HG02623 (cell line): ENCODE measurements around the gene ATG2A.

Experiments used
- ATAC-seq: cut with Tn5 transposase; IDR thresholded peaks from one replicate; pipeline ENCODE4 v1.9.1; 2021; ENCODE audit warnings: moderate library complexity; ENCODE audit not compliant: unreplicated experiment

Gene ATG2A

DNA sequence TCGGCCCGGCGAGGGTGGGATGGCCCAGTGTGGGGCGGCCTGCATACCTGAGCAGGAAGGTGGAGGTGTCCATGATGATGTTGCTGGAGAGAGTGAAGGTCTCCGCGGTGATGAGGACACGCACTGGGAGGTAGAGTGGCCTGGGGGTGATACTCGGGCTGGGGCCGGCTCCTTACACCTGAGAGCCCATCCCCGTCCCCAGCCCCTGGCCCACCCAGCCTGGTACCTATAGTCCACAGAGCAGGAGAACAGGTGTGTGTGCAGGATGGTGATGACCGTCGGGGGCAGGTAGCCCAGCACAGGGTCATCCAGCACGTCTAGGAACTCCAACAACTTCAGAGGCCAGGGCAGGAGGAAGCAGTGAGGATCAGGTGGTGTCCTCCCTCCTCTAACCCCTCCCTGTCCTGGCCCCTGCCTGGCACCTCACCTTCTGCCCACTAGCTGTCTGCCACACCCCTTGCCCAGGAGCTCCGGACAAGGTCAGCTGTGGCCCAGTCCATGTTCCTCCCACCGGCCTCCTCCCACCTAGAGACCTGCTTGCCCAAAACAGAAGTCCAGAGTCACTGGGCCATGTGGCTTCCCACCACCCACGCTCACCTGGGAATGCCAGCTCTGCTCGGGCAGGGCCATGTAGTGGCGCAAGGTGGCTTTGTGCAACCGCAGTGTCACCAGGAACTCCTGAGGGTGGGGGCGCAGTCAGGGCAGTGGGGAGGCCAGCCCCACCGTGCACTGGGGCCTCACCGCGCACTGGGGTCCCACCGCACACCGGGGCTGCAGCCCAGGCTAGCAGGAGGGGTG, 11.3 kb downstream of the ATG2A start:
- no peak for ATAC-seq

DNA sequence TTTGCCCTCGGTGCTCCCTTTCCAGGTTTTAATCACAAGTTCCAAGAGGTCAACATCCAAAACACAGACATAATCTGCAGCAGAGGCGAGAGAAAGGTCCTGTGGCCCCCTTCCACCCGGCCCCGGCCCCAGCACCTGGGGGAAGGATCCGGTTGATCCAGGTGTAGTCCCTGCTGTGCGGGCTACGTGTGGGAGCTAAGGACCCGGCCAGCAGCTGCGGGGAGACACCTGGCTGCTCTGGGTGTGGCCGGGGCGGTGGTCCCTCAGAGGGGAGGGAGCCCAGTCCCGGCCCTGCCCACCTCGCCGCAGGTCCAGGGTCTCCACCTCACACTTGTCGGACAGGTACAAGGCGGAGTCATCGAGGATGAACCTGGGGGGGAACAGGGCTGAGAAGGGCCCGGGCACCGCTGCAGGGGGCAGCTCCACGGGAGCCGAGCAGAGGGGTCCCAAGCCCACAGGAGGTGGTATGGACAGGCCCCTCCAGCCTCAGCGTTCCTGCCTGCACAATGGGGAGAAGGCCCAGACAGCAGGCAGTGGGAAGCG, 13.6 kb downstream of the ATG2A start:
- no peak for ATAC-seq

DNA sequence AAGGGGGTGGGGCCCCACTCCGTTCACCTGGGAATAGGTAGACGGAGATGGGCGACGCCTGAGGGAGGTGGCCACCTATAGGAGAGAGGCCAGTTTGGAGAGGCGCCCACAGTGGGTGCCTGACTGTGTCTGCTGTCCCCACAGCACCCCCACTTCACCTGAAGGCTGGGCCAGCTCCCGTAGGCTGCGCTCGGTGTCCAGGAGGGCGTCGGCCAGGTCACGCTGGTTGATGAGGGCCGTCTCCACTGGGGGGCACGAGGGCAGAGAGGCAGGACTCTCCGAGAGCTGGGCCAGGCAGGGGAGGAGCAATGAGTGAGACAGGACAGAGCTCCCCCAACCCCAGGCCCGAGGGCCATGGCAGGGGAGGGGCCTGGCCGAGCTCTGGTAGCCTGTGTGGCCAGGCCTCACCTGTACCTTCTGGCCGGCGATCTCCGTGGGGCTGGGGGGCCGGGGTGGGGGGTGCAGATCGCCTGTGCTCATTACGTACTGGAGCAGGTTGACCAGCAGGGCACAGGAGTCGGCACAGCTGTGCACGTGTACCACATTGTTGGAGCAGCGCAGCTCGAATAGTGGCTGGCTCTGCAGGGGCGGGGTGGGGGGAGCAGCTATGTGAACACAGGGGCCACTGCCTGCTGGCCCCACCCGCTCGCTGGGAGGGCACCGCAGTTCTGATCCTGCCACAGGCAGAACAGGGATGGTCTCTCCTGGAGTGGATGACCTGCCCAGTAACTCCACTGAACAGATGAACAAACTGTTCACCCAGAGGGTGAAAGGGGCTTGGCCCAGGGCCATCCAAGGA, 14.7 kb downstream of the ATG2A start:
- no peak for ATAC-seq

DNA sequence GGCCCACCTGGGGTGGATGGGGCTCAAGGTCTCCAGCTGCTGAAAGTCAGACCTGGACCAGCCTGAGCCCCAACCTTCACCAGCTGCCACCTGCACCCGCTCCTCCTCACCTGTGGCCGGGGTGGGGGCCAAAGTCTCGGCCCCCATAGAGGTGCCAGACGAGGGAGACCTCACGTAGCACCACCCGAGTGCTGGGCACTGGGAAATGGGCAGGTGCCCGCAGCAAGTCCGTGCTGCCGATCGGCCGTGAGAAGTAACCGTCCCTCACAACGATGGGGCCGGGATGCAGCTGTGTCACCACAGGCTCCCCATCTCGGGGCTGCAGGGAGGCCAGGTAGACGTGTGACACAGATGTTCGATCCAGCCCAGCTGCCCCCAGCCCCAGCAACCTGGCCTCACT, 16.2 kb downstream of the ATG2A start:
- no peak for ATAC-seq

DNA sequence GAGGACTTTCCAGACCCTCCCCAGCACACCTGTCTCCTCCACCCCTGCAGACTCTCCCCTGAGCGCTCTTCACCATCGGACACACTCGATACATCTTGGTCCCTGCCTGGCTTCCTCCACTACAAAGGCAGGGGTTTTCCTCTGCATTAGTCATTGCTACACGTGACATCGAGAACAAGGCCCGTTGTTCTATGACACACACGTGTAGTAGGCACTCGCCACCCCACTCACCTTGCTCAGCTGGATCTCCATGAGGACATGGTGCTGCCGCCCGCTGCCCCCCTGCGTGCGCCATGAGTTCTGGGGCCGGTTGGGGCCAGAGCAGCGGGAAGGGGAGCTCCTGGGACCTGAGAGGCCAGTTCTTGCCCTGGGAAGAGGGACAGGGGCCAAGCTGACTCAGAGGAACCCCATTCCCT, 16.7 kb downstream of the ATG2A start:
- ATAC-seq, result no peak

DNA sequence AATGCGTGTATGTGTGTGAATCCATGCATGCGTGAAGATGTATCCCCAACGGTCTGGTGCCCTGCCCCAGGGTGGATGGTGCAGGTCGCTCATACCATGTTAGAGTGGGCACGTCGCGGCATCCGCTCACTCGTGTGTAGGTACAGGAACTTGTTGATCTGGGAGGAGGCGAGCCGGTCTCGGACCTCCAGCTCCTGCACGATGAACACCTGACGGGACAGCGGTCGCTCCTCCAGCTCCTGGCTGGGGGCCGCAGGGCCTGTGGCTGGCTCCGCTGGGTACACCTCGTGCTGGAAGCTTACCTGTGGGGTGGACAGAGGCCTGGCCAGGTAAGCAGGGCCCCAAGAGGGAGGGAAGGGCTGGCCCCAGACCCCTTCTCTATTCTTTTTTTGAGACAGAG, 18.5 kb downstream of the ATG2A start:
- ATAC-seq, result no peak

DNA sequence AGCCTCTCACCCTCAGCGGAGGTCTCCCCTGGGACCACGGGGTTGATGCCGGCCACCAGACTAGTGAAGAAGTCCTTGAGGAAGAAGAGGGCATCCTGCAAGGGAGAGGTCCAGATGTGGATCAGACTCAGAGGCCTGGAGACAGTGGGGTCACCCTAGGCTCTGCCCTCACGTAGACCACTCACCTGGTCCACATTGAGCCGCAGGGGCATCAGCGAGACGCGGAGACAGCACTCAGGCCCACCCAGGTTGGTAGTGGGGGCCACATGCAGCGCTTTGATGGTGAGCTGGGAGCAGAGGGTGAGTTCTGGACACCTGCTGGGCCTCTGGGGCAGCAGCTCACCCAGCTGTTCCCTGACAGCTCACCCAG, 18.9 kb downstream of the ATG2A start:
- no peak for ATAC-seq

DNA sequence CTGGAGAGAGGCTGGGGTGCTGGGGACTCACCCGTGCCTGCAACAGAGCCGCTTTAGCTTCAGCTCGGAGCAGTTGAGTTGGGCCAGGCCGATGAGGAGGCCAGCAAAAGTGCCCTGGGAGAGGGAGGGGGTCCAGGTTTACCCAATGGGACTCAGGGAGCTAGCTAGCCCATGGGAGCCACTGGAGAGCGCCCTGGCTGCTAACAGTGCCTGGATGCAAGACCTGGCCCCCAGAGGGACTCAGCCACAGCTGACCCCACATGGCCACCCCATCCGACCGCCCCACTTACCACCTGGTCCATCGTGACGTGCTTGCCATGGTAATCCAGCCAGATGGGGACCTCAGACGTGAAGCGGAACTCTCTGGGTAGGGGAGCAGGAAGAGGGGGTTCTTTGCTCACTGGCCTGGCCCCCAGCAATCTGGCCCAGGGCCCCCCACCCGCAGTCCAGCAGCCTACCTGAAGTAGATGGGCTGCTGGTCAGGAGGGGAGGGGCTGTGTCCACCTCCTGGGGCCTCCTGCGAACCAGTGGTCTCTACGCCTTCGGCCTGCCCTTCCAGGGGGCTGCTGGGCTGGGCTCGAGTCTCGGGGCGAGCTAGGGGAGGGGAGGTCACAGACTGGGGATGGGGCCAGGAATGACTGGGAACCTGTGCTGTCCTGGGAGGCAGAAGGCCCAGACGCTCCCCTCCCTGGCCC, 19.5 kb downstream of the ATG2A start:
- ATAC-seq, result no peak

DNA sequence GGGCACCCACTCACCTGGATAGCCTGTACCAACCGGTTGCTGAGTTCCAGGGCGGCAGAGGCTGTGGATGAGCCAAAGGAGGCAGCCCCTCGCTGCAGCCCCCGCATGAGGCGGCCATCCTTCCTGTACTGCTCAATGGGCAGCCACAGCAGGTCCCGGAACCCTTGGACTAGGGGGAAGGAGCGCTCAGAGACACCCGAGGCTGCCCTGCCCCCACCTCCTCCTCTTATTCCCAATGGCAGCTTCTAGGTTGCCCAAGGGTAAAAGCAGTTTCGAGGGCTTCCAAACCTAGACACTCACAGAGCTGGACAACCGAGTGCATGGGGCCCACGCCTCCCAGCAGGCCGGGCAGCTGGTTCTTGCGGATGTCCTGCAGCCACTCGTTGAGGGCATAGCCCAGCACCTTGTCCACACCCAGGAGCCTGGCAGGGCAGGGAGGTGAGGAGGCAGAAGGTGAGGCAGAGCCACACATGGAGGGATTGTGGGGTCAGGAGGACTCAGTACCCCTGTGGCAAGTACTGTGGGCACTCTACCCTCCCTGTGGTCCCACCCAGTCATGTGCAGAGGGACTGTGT, 20.5 kb downstream of the ATG2A start:
- ATAC-seq, result no peak

DNA sequence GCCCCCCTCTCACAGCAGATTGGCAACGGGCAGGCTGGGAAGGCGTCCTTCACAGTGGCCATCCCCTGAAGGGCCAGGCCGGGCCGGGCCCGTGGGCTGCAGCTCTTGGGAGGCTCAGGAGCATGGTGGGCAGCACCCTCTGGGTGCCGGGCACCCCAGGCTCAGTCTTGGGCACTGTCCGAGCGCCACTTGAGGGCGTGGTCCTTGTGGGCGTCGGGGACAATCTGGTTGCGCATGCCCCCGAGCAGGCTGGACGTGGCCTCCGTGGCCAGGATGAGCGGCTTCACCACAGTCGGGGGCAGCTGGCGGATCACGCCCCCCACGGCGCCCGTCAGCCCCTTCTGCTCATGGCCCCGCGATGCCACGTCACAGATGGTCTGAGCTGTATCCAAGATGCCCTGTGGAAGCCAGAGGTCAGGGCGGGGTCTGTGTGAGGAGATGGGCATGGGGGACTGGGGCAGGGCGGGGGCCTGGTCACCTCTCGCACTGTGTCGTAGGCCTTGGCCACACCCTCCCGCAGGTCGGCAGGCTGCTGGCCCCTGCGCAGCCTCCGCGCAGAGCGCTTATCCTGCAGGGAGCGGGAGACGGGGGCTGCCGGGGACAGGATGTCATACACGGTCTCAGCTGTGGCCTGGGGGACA, 22.1 kb downstream of the ATG2A start:
- no peak for ATAC-seq

DNA sequence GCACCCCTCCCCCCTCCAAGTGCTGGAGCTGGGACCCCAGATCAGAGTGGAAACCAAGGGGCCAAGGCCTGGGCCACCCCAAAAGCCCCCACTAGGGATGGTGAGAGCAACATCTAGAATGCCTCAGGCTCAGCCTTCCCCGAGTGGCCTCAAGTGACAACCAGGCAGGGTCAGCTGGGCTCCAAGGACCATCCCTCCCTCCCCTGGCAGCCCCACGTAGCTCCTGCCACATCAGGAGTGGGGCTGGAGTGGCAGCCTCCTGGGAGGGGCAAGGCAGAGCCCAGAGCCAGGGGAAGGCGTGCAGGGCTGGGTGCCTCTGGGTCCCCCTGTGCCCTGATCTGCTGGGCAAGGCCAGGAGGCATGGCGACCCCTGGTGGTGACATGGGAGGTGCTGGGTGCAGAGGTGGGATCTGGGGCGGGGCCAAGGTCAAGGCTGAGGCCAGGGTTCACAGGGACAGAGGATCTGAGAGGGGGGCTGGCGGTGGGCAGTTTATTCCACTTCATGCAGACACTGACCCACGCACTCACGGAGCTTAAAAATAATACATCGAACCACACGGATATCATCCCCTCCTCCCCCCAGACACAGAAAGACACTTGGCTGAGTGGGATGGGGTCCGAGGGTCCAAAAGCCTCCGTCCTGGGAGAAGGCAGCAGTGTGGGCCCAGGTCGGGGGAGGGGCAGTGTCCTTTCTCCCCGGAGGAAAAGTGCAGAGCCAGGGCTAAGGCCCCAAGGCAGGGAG, 22.8 kb downstream of the ATG2A start:
- ATAC-seq, result no peak

DNA sequence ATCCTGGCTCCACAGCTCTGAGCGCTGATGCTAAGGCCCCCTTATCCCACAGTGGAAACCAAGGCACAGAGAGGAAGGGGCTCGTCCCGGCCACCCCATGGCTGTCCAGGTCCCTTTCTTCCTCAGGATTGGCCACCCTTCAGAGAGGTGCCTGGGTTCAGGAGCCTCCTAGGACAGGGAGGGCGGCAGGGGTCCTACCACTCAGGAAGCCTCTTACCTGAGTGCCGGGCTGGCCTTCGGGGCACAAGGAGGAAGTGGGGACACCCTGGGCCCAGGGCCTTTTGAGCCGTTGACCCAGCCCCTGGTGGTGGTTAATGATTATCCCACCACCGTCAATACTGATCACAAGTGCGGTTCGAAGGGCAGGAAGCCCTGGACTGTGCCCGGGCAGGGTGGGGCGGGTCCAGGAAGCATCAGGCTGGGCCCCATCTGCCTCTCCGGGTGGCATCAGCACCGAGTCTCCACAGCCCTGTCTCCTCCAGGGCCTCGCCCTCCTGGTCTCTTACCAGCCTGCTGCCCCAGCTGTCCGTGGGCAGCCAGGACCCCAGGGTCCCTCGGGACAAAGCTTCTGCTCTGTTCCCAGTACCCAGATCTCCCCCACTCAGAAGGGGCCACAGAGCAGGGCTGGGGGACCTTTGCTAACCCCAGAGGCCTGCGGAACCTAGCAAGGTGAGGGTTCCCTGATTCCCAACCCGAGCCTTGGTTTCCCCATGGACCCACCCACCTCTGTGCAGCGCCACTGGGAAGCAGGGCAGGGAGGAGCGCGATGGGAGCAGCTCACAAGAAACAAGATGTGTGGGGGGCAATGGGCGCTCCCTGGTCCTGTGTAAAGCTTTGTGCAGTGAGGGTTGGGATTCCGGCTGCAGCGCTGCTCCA, 23.6 kb downstream of the ATG2A start:
- ATAC-seq, result no peak

DNA sequence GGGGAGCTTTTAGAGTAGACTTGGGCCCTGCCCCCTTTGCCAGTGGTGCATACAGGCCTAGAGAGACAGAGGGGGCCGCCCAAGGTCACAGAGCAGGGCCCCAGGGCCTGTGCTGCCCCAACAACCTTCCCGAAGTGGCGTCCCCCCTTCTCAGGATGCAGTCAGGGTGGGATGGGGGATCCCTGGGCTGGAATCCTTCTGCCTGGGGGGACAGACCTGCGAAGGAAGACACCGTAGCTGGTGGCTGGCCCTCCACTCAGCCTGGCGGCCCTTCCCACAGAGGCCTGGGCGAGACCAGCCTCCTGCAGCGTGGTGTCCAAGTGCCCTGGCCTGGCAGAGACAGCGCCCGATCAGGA, 24.2 kb downstream of the ATG2A start:
- ATAC-seq, result no peak

DNA sequence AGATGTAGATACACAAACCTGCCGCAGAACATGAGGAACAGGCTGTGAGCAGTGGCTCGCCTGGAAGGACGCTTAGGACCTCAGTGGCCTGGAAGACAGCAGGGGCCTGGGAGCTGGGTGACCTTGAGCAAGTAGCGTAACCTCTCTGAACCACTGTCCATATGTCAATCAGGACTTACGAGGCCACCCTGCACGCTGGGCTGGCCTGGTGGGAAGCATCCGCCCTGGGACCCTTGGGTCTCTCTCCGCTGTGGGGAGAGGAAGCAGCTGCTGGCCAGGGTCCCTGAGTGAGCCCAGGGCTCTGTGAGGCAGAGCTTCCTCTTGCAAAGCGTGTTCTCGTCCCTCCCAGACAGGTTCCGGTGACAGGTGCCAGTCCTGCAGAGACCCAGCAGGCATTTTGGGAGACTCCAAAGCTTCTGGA, 24.6 kb downstream of the ATG2A start:
- no peak for ATAC-seq

DNA sequence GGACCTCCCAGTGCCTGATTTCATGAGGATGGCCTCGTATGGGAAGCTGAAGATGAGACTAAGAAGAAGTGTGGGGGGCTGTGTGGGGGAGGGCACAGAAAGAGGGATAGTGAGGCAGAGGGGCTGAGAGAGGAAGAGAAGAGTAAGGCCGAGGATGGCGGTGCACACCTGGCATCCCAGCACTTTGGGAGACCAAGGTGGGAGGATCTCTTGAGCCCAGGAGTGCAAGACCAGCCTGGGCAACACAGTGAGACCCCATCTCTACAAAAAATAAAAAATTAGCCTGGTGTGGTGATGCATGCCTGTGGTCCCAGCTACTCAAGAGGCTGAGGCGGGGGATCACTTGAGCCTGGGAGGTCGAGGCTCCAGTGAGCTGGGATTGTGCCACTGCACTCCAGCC, 25.1 kb downstream of the ATG2A start:
- no peak for ATAC-seq

DNA sequence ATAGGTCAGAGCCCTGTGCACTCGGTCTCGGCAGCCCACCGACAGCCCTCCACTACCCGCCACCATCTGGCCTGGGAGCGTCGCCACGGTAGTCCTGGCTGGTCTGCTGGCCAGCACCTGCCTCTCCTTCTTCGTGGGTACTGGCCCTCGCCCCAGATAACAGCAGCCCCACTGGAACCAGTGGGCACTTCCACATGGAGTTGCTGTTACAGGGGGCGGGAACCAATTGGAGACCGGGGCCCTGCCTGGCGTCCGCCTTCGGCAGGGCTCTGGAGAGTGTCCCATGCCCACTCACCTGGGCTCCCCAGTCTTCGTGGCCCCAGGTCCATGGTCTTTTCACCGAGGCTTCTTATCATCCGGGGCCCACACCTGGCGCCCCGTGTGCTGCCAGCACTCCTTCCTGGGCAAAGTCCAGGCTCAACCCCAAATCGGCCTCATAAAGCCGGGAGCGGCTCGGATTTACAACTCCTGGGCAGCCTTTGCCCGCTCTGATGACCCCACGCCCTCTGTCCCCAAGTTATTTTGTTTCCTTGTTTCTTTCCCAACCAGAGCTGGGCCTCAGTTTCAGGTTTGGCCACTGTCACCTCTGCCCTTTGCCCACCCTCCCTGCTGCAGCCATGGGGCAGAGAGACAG, 25.7 kb downstream of the ATG2A start:
- no peak for ATAC-seq

DNA sequence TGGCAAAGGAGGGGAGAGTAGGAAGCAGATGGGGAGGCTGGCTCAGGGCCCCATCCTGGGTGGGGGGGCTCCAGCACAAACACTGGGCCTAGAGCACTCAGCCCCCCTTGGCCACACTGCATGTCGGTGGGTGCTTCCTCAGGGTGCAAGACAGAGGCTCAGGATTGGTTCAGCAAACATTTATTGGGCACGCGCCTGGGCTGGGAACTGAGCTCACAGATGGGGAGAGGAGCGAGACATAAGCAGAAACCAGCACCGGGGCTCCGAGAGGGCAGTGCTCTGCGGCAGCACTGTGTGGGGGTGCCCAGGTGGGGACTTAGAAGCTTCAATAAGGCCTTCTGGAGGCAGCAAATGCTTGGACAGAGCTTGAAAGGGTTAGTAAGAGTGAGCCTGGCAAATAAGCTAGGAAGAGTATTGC, 26.5 kb downstream of the ATG2A start:
- ATAC-seq, result no peak

DNA sequence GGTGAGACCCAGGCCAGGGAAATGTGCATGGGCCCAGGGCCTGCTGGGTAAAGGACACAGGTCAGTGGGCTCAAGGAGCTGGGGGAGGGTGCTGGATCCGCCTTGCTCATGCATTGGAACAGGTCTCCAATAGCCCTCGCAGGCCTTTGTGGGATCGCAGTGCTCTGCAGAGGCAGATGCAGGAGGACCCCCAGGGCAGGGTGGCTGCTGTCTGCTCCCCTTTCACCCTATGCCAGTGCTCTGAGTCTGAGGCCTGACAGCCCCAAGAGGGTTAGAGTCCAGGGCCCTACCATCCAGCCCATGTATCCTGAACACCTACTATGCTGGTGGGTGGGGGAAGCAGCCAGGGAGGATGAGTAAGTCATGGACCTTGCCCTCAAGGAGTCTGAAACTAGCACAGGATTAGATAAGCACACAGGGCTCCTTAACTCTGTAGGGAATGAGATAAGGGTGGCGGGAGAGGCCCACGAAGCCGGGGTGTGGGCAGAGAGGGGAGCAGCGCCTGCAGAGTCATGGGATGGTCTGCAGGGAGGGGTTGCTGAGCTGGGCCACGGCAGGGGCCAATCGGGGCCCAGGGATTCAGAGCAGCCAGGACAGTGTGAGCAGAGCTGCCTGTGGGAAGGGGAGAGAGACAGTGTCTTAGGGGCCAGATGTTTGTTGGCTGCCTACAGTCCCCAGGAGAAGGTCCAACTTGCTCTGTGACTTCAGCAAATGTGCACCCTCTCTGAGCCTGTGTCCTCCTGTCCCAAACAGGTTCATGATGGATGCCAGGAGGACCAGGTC, 28.1 kb downstream of the ATG2A start:
- no peak for ATAC-seq
